ENCODE measurements around the gene SLC25A41. TPM values are rescaled to one million over a fixed set of nuclear protein-coding genes. Genes with fewer than 3 reads are reported as not detected.

SLC25A41 gene
- polyA plus RNA-seq, 3 donors, result not detected

DNA sequence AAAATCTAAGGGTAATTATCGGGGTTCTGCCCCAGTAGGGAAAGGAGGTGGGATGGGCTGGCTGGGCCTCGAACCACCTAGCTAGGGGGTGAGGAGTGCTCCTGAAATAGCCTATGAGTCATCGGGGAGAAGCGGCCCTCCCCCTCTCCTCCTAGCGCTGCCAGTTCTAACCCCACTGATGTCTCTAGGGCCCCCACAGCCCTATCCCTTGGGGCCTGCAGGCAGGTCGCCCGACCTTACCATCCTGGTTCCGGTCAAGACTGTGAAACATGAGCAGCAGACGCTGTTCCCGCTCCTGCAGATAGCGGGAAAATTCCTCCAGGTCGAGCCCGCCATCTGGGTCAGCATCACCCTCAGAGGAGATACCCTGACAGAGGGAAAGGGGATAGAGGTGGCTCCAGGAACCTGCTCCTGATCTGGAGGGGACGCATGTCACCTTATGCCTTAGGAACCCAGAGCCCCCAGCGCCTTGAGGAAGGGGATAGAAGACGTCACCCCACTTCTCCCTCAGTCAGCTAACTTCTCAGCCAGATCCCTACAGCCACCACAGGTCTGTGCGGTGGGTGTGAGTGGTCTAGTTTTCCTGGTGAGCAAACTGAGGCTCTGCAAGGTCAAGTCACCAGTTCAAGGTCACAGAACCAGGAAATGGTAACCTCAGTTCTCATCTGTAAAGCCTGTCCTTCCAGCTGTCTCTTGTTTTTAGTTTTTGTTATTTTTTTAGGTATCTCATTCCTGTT lies 24.6 kb upstream of the SLC25A41 start:
- H3K27me3 Mint-ChIP-seq (ENCODE audit: low read depth in 3 of 3), result peaks cover 19 to 32% (median 31%) of the 10 kb centered on the region in 3 donors
- H3K27ac Mint-ChIP-seq, result no peak overlapping the region
- H2AFZ ChIP-seq (ENCODE audit: insufficient read depth, low read depth, low read length, poor library complexity, severe bottlenecking), result no peak overlapping the region
- H3K4me1 ChIP-seq (ENCODE audit: control insufficient read depth in 1 of 2, insufficient read depth in 2 of 2, low read length in 2 of 2), result peaks cover 11 to 20% of the 10 kb centered on the region in 2 donors
- H3K27ac ChIP-seq (ENCODE audit: low read depth in 1 of 2, low read length in 2 of 2), result no peak overlapping the region
- 90% methylated on average over 9 of the region's 17 CpGs for WGBS (ENCODE audit: insufficient coverage)
- H3K36me3 ChIP-seq (replicated peaks in 1 of 2; ENCODE audit: control insufficient read depth in 1 of 2, insufficient read depth in 2 of 2, low read length in 2 of 2), result no peaks in the 10 kb centered on the region
- H4K20me1 ChIP-seq (ENCODE audit: insufficient read depth, low read length), result no peaks in the 10 kb centered on the region
- DNase-seq, result no peak
- H3K4me3 ChIP-seq (replicated peaks in 1 of 3; ENCODE audit: low read depth in 2 of 3, low read length in 3 of 3), result no peak overlapping the region
- no peak overlapping the region for H3K9ac ChIP-seq (ENCODE audit: insufficient read depth, low read length, poor library complexity, severe bottlenecking)
- peaks cover 13 to 21% of the 10 kb centered on the region in 2 donors for H3K9me3 ChIP-seq (replicated peaks in 1 of 2; ENCODE audit: control insufficient read depth in 1 of 2, insufficient read depth in 1 of 2, low read length in 2 of 2)
- intact Hi-C loops (cut with micrococcal nuclease), result no loop called here
- peaks cover 0 to 6% of the 10 kb centered on the region in 2 donors for H3K36me3 Mint-ChIP-seq
- H3K4me2 ChIP-seq (replicated peaks; ENCODE audit: extremely low read depth, low read length, poor library complexity, severe bottlenecking), result no peak overlapping the region
- TF ChIP-seq, protein P1, sequence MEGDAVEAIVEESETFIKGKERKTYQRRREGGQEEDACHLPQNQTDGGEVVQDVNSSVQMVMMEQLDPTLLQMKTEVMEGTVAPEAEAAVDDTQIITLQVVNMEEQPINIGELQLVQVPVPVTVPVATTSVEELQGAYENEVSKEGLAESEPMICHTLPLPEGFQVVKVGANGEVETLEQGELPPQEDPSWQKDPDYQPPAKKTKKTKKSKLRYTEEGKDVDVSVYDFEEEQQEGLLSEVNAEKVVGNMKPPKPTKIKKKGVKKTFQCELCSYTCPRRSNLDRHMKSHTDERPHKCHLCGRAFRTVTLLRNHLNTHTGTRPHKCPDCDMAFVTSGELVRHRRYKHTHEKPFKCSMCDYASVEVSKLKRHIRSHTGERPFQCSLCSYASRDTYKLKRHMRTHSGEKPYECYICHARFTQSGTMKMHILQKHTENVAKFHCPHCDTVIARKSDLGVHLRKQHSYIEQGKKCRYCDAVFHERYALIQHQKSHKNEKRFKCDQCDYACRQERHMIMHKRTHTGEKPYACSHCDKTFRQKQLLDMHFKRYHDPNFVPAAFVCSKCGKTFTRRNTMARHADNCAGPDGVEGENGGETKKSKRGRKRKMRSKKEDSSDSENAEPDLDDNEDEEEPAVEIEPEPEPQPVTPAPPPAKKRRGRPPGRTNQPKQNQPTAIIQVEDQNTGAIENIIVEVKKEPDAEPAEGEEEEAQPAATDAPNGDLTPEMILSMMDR (IDR thresholded peaks at IDR 0.05), result no peak
- no peaks in the 10 kb centered on the region for H3K79me2 ChIP-seq (ENCODE audit: insufficient read depth, low read length)
- H3K27me3 ChIP-seq (ENCODE audit: control insufficient read depth in 2 of 2, insufficient read depth in 2 of 2, low read length in 2 of 2), result peaks cover 0 to 17% of the 10 kb centered on the region in 2 donors
- H3K9me3 Mint-ChIP-seq, result peaks cover 8 to 39% (median 28%) of the 10 kb centered on the region in 7 donors
- peaks cover 14% of the 10 kb centered on the region for H3K4me1 Mint-ChIP-seq
- H3K4me3 Mint-ChIP-seq, result peak overlapping the region; percentile 67 to 81

DNA sequence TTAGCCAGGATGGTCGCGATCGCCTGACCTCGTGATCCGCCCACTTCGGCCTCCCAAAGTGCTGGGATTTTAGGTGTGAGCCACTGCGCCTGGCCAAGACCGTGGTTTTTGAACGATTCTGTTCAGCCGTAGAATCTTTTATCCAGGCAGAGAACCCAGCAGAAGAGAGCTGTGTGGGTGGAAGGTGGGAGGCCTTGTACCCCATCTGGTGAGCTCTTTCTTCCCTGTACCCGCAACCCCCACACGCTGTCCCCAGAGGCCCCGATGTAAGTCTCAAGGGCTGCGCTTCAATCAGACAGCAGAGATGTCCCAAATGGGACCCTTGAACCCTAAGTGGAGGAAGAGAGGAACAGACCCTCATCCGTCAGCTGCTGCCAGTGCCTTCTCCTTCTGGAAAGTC lies 22.4 kb upstream of the SLC25A41 start:
- Histone ChIP-seq H2AFZ (ENCODE audit: insufficient read depth, low read depth, low read length, poor library complexity, severe bottlenecking) (no peak overlapping the region), H3K9me3 (replicated peaks in 1 of 2; ENCODE audit: control insufficient read depth in 1 of 2, insufficient read depth in 1 of 2, low read length in 2 of 2) (peaks cover 13 to 21% of the 10 kb centered on the region in 2 donors), H3K4me1 (ENCODE audit: control insufficient read depth in 1 of 2, insufficient read depth in 2 of 2, low read length in 2 of 2) (peaks cover 11 to 20% of the 10 kb centered on the region in 2 donors), H3K27ac (ENCODE audit: low read depth in 1 of 2, low read length in 2 of 2) (no peak overlapping the region), H3K36me3 (replicated peaks in 1 of 2; ENCODE audit: control insufficient read depth in 1 of 2, insufficient read depth in 2 of 2, low read length in 2 of 2) (no peaks in the 10 kb centered on the region), H3K9ac (ENCODE audit: insufficient read depth, low read length, poor library complexity, severe bottlenecking) (no peak overlapping the region), H3K4me3 (replicated peaks in 1 of 3; ENCODE audit: low read depth in 2 of 3, low read length in 3 of 3) (no peak overlapping the region), H3K79me2 (ENCODE audit: insufficient read depth, low read length) (no peaks in the 10 kb centered on the region), H4K20me1 (ENCODE audit: insufficient read depth, low read length) (no peaks in the 10 kb centered on the region), H3K4me2 (replicated peaks; ENCODE audit: extremely low read depth, low read length, poor library complexity, severe bottlenecking) (no peak overlapping the region), H3K27me3 (ENCODE audit: control insufficient read depth in 2 of 2, insufficient read depth in 2 of 2, low read length in 2 of 2) (peaks cover 0 to 14% of the 10 kb centered on the region in 2 donors)
- H3K36me3 Mint-ChIP-seq, result peaks cover 0 to 6% of the 10 kb centered on the region in 2 donors
- H3K9me3 Mint-ChIP-seq, result peaks cover 8 to 40% (median 30%) of the 10 kb centered on the region in 7 donors
- intact Hi-C loops (cut with micrococcal nuclease), result no loop called here
- 90% methylated on average over 9 of the region's 15 CpGs for WGBS (ENCODE audit: insufficient coverage)
- TF ChIP-seq, protein P1 (IDR thresholded peaks at IDR 0.05), result no peak
- H3K27me3 Mint-ChIP-seq (ENCODE audit: low read depth in 3 of 3), result peaks cover 10 to 26% (median 20%) of the 10 kb centered on the region in 3 donors
- no peak for DNase-seq
- no peak overlapping the region for H3K4me3 Mint-ChIP-seq
- H3K4me1 Mint-ChIP-seq, result peaks cover 14% of the 10 kb centered on the region
- no peak overlapping the region for H3K27ac Mint-ChIP-seq

Data from CD14-positive monocyte (primary cell).